DMS53 (cell line): ENCODE data around the gene PRR15.

Source experiments
- DNase-seq: peaks from one replicate; lab custom pipeline; 2025; lab: John Stamatoyannopoulos, UW

The PRR15 gene, protein sequence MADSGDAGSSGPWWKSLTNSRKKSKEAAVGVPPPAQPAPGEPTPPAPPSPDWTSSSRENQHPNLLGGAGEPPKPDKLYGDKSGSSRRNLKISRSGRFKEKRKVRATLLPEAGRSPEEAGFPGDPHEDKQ

DNA sequence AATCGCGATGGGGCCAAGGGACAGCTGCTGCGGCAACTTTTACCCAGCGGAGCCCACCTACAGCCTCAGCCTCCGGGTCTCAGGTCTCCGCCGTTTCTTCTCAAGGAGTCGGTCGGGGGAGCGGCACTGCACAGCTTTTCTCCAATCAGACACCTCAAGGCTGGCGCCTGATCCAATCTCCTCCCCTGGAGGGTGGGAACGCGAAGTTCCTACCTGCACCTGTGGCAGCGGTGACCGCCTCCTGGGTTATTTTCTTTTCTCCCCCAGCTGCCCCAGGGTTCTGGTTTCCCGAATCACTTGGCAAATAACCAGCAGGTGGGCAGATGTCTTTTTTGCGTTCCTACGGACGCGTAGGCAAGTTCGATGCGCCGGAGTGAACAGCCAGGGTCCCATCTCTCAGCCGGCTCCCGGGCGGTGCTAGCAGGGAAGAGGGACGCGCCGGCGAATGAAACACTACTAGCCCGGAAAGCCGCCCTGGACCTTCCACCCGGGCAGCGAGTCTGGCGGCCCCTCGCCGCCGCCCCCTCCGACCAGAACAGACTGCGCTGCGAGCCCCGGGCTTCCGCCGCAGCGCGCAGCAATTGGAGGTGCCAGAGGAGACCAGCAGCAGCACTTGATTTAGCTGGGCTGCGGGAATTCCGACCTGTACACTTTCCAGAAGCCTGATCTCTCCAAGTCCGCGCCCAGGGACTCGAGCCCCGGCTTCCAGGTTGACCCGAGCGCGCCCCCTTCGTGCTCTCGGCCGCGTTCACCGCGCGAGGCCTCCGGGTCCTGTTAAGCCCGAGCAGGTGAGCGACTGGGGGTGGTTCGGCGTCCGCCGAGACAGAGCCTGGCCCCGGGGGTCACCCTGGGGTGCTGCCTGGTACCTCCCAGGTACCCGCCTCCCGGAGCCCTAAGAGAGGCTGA is at the start of gene PRR15:
PRR15 (plus strand) TSS at position 246 of the 906 bp plus-strand sequence. CDS start 2,495 bp downstream, outside the sequence.
- peak; percentile 96 for DNase-seq

DNA sequence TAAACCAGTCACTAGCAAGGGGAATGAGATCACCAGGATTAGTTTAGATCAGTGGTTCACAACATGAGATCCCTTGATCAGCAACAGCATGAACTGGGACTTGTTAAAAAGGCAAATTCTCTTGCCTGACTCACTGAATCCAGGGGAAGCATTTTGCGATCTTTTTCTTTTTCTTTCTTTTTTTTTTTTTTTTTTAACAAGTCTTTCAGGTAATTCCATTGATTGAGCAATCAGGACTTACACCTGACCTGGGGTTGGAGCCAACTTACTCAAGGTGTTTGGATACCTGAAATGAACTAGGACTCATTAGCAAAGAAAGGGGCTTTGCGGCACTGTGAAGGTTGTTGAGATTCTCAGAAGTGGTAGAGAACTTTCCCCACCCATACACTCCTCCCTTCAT is 47.1 kb upstream of the PRR15 start:
- no peak for DNase-seq

DNA sequence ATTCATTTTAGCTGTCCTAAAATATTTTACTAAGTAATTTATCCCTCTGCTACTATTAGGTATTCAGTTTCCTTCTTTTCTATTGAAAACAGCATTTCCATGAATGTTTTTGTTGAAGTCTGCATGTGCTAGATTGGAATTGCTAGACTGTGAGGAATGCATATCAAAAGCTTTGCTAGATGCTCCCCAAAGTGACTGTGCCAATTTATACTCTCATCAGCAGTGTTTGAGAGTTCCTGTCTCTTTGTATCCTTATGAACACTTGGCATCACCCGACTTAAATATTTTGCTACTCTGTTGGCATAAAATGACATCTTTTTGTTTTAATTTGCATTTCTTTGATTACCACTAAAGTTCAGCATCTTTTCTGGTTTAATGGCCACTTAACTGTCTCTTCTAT is 45.0 kb upstream of the PRR15 start:
- DNase-seq = no peak

DNA sequence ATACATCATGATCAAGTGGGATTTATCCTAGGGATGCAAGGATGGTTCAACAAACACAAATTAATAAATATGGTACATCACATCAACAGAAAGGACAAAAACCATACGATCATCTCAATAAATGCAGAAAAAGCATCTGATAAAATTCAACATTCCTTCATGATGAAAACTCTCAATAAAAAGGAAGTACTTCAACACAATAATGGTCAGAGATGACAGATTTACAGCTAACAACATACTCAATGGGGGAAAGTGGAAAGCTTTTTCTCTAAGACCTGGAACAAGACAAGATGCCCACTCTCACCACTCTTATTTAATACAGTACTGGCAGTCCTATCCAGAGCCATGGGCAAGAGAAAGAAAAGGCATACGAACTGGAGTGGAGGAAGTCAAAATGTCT is 39.9 kb upstream of the PRR15 start:
- no peak for DNase-seq

DNA sequence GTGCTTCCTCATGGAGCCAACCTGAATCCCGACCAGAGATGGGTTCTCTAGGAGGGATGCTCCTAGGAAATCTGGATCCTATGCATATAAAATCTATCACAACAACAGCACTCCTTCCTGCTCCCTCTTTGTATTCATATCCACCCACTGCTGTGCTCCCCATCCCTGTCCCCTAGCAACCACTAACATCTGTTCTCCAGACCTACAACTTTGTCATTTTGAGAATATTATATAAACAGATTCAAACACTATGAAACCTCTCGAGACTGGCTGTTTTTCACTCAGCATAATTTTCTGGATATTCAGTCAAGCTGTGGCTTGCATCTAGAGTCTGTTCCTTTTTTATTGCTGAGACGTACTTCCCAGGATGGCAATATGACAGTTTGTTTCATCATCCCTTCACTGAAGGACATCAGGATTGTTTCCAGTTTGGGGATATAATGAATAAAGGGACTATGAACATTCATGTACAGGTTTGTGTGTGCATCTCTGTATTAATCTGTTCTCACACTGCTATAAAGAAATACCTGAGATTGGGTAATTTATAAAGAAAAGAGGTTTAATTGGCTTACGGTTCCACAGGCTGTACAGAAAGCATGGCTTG is 36.0 kb upstream of the PRR15 start:
- no peak for DNase-seq

DNA sequence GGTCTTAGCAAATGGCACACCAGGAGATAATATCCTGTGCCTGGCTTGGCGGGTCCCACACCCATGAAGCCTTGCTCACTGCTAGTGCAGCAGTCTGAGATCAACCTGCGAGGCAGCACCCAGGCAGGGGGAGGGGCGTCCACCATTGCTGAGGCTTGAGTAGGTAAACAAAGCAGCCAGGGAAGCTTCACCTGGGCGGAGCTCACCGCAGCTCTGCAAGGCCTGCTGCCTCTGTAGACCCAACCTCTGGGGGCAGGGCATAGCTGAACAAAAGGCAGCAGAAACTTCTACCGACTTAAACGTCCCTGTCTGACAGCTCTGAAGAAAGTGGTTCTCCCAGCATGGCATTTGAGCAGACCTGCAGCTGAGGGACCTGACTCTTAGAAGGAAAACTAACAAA is 35.1 kb upstream of the PRR15 start:
- DNase-seq = peak; percentile 27

DNA sequence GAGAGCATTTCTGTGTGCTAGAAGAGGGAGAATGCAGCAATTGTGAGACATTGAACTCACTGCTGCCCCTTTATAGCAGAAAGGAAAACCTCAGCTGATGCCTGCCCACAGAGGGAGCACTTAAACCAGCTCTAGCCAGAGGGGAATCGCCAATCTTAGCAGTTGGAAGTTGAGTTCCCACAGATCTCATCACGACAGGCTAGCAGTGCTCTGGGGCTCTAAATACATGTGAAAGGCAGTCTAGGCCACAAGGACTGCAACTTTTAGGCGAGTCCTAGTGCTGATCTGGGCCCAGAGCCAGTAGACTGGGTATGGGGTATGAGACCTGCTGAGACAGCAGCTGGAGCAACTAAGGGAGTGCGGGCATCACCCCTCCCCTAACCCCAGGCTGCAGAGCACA is 25.2 kb upstream of the PRR15 start:
- no peak for DNase-seq

DNA sequence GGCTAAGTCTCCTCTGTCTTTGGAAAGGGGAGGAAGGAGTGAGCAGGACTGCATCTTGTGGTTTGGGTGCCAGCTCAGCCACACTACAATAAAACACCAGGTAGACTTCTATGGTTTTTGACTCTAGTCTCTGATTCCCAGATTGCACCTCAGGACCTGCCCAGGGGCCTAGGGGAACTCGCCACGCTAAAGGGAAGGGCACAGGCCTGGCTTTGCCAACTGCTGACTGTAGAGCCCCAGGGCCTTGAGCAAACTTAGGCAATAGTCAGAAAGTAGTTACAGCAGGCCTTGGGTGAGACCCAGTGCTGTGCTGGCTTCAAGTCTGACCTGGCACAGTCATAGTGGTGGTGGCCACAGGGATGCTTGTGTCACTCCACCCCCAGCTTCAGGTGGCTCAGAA is 24.2 kb upstream of the PRR15 start:
- no peak for DNase-seq

DNA sequence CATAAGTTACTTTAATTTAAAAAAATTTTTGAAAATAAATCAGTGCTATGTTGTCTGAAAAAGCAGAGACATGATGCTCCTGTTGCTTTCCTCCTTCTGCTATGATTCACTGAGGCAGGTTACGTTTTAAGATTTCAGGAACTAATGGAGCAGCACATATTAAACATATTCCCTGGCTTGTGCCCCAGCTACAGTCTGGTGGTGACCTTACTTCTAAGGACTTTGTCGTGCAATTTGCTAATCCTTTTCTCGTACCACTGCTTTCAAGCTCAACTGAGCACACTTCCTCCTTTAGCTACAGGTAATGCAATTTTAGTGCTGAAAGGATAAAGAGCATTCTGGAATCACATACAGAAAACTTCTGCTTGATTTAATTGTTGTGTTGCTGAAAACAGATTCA is 16.2 kb upstream of the PRR15 start:
- no peak for DNase-seq

DNA sequence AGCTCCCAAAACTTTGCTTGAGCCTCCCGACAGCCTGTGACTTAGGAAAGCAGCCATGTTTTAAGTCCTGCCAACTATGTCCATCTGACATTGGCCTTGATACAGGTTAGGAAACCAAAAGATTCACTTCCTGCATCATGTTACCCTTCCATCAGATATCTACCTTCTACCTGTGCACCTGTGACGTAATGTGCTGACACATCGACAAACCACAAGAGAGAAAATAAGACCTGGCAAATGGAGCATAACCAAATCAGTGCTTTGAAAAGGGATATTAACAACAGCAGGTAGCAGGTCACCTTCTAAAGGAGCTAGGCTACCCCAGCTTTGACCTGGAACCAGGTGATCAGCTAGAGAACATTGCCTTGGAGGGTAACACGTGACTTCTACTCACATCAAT is 14.8 kb upstream of the PRR15 start:
- peak; percentile 44 for DNase-seq

DNA sequence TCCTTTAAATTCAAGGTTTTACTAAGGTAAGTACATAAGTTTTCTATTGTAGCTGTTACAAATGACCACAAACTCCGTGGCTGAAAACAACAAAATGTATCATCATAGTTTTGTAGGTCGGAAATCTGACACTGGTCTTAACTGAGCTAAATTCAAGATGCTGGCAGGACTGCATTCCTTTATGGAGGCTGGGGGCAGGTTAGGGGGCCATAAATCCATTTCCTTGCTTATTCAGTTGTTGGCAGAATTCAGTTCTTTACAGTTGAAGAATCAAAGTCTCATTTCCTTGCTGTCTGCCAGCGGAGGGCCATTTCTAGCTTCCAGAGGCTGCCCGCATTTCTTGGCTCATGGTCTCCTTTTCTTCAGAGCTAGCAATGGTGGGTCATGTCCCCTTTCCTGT is 11.2 kb upstream of the PRR15 start:
- no peak for DNase-seq

DNA sequence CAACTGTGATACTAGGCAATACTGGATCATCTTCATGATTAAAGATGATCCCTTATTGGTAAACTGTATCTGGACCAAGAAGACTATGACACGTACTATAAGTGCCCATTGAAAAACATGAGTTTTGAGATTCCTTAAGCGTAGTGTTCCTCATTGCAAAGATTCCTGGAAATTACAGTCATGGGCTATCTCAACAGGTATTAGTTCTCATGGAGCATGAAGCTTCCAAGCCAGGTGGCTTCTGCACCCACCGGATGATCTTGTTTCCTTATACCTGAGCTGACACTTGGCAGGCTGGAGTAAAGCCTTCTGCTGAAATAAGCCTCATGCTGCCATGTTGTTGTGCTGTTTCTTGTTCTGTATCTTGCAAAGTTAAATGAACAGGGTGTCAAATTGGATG is 8.6 kb upstream of the PRR15 start:
- DNase-seq = no peak

DNA sequence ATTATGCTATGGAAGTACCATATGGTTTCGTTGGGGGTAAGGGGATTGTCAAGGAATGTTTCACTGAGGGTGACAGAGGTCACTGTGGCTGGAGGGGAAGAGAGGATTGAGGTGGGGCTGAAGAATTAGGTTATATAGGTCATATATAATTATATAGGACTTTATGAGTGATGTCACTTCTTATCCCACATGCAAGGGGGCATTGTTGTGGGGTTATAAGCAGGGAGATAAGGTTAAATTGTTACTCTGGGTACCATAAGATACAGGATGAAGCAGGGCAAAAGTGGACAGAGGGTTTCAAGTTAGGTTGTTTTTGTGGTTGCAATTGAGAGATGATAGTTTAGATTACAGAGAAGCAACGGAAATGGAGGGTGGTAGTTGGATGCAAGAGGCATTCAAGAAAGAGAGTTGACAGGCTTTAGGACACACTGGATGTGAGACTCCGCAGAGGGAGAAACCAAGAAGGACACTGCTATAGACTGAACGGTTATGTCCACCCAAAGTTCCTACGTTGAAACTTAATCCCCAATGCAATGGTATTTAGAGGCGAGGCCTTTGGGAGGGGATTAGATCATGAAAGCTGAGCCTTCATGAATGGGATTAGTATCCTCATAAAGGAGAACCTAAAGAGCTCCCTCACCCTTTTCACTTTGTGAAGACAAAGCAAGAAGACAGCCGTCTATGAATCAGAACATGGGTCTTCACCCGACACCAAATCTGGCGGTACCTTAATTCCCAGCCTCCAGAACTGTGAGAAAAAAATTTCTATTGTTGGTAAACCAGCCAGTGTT is 7.0 kb upstream of the PRR15 start:
- DNase-seq = peak; percentile 47

DNA sequence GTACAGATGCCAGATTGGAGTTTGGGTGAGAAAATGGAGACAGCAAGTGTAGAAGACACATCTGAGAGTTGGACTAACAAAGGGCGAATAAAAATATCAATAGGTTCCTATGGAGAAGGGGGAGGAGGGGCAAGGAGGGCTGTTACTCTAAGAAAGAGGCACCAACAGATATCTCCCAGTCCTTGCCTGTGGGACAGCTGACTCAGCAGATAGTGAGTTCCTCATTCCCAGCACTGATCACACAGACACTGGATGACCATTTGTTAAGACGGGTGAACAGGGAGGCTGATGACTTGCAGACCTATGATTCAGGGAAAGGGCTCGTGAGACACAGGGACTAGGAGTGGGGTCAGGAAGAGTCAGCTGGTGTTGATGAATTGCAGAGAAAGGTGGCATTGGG is 5.7 kb upstream of the PRR15 start:
- DNase-seq = no peak

DNA sequence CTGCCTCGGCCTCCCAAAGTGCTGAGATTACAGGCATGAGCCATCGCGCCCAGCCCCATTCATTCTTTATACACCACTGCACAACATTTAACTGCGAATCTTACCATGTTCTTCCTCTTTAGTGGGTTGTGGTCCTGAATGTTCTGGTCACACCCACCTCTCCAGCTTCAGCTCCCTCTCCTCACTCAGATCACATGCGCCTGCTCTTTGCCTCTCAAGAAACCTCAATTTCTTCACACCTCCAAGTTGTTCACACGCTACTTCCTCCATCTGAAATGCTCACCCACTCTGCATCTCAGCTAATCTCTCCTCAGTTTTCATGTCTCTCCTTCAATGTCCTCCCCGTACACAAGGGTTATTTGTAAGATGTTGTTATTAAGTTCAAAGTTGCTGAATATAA is 2.4 kb upstream of the PRR15 start:
- DNase-seq = no peak

DNA sequence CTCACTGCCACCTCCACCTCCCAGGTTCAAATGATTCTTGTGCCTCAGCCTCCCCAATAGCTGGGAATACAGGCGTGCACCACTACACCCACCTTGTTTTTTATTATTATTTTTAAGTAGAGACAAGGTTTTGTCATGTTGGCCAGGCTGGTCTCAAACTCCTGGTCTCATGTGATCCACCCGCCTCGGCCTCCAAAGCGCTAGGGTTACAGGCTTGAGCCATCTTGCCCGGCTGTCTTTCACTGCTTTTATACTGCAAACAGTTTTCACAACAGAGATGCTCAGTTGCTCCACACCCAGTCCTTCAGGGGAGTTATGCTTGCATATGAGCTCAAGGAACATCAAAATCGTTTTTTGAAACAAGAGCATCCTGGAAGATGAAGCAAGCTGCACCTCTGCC is 1.3 kb upstream of the PRR15 start:
- peak; percentile 48 for DNase-seq

DNA sequence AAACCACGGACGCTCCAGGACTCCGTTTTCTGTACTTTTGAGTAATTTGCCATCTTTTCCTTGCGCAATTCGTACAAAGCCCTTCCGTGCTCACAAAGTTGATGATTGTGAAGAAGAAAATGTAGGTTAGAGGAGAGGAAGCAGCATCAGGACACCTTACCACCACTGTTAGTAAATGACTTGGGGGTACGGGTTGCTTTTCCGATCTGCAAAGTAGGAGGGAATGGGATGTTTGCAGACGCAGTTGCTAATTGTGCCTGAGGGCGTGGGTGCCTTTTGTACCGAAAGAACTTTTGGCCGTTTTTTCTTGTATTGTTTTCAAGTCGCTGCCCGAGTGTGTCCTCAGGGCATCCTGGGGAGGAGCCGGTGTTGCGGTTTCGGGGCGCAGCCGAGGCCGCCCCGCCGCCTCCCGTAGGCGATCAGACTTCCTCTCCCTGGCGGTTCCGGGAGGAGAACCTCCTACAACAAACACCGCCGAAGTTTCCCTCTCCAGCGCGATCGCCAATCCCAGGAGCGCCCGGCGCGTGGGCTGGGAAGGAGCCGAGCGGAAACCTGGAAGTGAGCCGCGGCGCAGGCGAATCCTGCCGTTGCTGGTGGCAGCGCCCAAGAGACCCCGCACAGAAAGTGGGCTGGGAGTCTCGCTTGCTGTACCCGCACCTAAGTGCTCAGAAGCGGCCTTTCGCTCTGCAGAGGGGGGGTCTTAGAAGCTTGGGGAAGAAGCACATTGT is 1.0 kb downstream of the PRR15 start:
- DNase-seq = peak; percentile 83

DNA sequence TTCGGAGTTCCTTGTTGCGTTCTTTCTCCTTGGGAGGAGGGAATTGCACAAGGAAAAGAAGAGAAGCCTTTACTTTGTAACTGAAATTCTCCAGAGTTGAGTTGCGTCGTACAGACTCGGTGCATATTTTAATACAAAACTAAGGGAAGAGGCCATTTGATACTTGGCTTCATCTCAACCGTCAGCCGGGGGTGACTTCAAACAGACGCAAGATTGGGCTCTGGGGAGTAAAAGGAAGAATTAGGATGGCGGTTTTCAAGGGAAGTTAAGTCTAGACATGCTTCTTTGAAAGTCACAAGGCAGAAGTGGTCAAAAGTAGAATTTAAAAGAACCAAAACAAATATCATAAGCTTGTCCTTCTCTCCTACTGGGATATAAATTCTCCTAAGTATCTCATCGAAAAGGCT is 1.6 kb downstream of the PRR15 start:
- DNase-seq = peak; percentile 45

DNA sequence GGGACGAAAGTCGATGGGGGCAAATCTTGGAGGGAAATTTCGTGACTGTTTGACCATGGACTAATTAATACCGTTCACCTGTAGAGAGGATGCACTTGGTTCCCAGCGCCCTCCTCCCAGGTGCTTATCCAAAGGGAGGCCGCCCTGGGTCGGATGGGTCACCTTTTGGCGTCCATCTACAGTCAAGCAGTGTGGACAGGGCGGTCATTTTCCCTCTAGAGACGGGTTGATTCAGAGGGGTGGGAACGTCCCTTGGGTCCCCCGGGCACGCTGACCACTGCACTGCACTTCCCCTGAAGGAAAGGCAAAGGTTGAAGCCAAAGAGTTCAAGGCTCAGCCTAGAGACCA is 2.0 kb downstream of the PRR15 start:
- DNase-seq = no peak

DNA sequence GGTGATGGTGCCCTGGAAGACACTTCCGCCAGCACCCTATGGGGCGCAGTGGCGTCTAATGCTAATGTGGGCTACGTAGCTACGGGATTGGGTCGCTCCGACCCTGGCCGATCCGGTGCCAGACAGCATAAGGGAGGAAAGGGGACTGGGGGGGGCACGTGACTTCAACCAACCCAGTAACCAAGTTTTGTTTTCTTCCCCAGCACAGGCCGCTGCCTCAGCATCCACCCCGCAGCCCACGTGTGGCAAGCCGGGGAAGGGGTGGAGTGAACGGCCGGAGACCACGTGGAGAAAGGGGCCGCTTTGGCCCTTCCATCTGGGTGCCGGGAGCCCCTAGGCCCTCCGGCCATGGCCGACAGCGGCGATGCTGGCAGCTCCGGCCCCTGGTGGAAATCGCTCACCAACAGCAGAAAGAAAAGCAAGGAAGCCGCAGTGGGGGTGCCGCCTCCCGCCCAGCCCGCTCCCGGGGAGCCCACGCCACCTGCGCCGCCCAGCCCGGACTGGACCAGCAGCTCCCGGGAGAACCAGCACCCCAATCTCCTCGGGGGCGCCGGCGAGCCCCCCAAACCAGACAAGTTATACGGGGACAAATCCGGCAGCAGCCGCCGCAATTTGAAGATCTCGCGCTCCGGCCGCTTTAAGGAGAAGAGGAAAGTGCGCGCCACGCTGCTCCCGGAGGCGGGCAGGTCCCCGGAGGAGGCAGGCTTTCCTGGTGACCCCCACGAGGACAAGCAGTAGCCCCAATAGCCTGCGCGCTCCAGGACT is 2.5 kb downstream of the PRR15 start:
- DNase-seq = peak; percentile 67

DNA sequence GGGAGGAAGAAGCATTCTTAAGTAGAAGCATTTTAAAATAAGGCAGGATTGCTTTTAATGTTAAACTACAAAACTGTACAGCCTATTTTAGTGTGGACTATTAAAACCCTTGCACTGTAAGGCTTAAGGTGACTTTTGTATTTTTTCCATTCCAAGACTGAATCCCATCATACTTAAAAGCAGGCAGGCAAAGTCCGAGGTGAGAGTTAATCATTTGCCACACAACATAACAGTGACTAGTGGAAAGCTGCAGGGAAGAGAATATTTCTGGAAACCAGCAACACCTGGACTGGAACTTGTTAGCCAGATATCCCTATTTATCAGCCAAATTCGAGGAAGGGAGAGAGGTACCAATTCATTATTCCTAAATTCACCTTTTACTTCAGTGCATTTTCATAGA is 3.5 kb downstream of the PRR15 start:
- DNase-seq = peak; percentile 55
